ENCODE measurements around the gene COL27A1.

- no peak for TF ChIP-seq YY1 (IDR thresholded peaks at IDR 0.05; ENCODE audit: insufficient read depth, insufficient read length)
- TF ChIP-seq SUZ12 (IDR thresholded peaks at IDR 0.05; ENCODE audit: extremely low read depth, insufficient read depth, insufficient read length) = no peak
- no peak for TF ChIP-seq ZNF274 (IDR thresholded peaks at IDR 0.05; ENCODE audit: low read depth, low read length)
Measured at GRCh38 chr9:114324492-114324891, 169.2 kb downstream of the COL27A1 start.

Measured in NT2/D1 (cell line).